Measurements from ENCODE around the gene EHMT1.

DNA sequence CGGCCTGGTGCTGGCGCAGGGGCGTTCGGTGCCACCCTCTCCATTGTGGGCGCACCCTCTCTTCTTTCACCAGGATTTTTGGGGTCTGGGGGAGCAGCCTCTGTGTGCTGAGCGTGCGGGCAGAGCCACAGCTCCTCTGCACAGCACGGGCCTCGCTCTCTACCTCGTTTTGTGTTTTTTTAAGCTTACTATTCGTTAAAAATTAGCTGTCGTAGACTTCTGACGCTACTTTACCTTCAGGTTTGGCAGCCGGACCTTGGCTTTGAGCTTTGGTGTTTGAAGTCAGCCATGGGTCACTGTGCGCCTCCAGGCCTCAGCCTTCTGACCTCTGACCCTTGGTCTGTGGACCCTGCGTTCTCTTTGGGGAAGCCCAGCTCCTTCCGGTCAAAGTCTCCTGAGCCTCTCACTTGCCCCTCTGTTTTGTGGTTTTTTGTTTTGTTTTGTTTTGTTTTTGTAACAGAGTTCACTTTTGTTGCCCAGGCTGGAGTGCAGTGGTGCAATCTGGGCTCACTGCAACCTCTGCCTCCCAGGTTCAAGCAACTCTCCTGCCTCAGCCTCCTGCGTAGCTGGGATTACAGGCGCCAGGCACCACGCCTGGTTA lies 170.6 kb downstream of the EHMT1 start:
- TF ChIP-seq, protein P1, sequence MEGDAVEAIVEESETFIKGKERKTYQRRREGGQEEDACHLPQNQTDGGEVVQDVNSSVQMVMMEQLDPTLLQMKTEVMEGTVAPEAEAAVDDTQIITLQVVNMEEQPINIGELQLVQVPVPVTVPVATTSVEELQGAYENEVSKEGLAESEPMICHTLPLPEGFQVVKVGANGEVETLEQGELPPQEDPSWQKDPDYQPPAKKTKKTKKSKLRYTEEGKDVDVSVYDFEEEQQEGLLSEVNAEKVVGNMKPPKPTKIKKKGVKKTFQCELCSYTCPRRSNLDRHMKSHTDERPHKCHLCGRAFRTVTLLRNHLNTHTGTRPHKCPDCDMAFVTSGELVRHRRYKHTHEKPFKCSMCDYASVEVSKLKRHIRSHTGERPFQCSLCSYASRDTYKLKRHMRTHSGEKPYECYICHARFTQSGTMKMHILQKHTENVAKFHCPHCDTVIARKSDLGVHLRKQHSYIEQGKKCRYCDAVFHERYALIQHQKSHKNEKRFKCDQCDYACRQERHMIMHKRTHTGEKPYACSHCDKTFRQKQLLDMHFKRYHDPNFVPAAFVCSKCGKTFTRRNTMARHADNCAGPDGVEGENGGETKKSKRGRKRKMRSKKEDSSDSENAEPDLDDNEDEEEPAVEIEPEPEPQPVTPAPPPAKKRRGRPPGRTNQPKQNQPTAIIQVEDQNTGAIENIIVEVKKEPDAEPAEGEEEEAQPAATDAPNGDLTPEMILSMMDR (conservative IDR thresholded peaks at IDR 0.05; ENCODE audit: low read depth in 2 of 2), result no peak
- no peak for TF ChIP-seq EZH2phosphoT487 (IDR thresholded peaks at IDR 0.05; ENCODE audit: unreplicated experiment)
- TF ChIP-seq, protein P2, sequence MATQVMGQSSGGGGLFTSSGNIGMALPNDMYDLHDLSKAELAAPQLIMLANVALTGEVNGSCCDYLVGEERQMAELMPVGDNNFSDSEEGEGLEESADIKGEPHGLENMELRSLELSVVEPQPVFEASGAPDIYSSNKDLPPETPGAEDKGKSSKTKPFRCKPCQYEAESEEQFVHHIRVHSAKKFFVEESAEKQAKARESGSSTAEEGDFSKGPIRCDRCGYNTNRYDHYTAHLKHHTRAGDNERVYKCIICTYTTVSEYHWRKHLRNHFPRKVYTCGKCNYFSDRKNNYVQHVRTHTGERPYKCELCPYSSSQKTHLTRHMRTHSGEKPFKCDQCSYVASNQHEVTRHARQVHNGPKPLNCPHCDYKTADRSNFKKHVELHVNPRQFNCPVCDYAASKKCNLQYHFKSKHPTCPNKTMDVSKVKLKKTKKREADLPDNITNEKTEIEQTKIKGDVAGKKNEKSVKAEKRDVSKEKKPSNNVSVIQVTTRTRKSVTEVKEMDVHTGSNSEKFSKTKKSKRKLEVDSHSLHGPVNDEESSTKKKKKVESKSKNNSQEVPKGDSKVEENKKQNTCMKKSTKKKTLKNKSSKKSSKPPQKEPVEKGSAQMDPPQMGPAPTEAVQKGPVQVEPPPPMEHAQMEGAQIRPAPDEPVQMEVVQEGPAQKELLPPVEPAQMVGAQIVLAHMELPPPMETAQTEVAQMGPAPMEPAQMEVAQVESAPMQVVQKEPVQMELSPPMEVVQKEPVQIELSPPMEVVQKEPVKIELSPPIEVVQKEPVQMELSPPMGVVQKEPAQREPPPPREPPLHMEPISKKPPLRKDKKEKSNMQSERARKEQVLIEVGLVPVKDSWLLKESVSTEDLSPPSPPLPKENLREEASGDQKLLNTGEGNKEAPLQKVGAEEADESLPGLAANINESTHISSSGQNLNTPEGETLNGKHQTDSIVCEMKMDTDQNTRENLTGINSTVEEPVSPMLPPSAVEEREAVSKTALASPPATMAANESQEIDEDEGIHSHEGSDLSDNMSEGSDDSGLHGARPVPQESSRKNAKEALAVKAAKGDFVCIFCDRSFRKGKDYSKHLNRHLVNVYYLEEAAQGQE (IDR thresholded peaks at IDR 0.05; ENCODE audit: unreplicated experiment), result no peak
- TF ChIP-seq POLR2AphosphoS5 (IDR thresholded peaks at IDR 0.05; ENCODE audit: low read depth), result no peak
- no peak for TF ChIP-seq EZH2 (IDR thresholded peaks at IDR 0.05; ENCODE audit: low read depth, unreplicated experiment)
- no peak for TF ChIP-seq JUNB (IDR thresholded peaks at IDR 0.05; ENCODE audit: unreplicated experiment)
- TF ChIP-seq, protein P3, sequence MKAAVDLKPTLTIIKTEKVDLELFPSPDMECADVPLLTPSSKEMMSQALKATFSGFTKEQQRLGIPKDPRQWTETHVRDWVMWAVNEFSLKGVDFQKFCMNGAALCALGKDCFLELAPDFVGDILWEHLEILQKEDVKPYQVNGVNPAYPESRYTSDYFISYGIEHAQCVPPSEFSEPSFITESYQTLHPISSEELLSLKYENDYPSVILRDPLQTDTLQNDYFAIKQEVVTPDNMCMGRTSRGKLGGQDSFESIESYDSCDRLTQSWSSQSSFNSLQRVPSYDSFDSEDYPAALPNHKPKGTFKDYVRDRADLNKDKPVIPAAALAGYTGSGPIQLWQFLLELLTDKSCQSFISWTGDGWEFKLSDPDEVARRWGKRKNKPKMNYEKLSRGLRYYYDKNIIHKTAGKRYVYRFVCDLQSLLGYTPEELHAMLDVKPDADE (IDR thresholded peaks at IDR 0.05), result no peak
- TF ChIP-seq ZNF114 (CRISPR knock-in tag; IDR thresholded peaks at IDR 0.05), result no peak
- no peak for TF ChIP-seq CREB1 (CRISPR knock-in tag; IDR thresholded peaks at IDR 0.05; ENCODE audit: low read depth)
- no peak for TF ChIP-seq NANOG (IDR thresholded peaks at IDR 0.05; ENCODE audit: borderline replicate concordance)
- TF ChIP-seq ZNF331 (CRISPR knock-in tag; IDR thresholded peaks at IDR 0.05; ENCODE audit: low read depth), result no peak
- TF ChIP-seq, protein P4, sequence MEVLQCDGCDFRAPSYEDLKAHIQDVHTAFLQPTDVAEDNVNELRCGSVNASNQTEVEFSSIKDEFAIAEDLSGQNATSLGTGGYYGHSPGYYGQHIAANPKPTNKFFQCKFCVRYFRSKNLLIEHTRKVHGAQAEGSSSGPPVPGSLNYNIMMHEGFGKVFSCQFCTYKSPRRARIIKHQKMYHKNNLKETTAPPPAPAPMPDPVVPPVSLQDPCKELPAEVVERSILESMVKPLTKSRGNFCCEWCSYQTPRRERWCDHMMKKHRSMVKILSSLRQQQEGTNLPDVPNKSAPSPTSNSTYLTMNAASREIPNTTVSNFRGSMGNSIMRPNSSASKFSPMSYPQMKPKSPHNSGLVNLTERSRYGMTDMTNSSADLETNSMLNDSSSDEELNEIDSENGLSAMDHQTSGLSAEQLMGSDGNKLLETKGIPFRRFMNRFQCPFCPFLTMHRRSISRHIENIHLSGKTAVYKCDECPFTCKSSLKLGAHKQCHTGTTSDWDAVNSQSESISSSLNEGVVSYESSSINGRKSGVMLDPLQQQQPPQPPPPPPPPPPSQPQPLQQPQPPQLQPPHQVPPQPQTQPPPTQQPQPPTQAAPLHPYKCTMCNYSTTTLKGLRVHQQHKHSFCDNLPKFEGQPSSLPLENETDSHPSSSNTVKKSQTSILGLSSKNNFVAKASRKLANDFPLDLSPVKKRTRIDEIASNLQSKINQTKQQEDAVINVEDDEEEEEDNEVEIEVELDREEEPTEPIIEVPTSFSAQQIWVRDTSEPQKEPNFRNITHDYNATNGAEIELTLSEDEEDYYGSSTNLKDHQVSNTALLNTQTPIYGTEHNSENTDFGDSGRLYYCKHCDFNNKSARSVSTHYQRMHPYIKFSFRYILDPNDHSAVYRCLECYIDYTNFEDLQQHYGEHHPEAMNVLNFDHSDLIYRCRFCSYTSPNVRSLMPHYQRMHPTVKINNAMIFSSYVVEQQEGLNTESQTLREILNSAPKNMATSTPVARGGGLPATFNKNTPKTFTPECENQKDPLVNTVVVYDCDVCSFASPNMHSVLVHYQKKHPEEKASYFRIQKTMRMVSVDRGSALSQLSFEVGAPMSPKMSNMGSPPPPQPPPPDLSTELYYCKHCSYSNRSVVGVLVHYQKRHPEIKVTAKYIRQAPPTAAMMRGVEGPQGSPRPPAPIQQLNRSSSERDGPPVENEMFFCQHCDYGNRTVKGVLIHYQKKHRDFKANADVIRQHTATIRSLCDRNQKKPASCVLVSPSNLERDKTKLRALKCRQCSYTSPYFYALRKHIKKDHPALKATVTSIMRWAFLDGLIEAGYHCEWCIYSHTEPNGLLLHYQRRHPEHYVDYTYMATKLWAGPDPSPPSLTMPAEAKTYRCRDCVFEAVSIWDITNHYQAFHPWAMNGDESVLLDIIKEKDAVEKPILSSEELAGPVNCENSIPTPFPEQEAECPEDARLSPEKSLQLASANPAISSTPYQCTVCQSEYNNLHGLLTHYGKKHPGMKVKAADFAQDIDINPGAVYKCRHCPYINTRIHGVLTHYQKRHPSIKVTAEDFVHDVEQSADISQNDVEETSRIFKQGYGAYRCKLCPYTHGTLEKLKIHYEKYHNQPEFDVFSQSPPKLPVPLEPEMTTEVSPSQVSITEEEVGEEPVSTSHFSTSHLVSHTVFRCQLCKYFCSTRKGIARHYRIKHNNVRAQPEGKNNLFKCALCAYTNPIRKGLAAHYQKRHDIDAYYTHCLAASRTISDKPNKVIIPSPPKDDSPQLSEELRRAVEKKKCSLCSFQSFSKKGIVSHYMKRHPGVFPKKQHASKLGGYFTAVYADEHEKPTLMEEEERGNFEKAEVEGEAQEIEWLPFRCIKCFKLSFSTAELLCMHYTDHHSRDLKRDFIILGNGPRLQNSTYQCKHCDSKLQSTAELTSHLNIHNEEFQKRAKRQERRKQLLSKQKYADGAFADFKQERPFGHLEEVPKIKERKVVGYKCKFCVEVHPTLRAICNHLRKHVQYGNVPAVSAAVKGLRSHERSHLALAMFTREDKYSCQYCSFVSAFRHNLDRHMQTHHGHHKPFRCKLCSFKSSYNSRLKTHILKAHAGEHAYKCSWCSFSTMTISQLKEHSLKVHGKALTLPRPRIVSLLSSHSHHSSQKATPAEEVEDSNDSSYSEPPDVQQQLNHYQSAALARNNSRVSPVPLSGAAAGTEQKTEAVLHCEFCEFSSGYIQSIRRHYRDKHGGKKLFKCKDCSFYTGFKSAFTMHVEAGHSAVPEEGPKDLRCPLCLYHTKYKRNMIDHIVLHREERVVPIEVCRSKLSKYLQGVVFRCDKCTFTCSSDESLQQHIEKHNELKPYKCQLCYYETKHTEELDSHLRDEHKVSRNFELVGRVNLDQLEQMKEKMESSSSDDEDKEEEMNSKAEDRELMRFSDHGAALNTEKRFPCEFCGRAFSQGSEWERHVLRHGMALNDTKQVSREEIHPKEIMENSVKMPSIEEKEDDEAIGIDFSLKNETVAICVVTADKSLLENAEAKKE (CRISPR knock-in tag; IDR thresholded peaks at IDR 0.05), result no peak
- no peak for TF ChIP-seq STAT1 (IDR thresholded peaks at IDR 0.05; ENCODE audit: unreplicated experiment)
